ENCODE measurements around the gene SERINC2.
A peak's percentile ranks its signal among the peaks of the same experiment; 100 is the strongest.
"Not testable (repeated sequence)": the region's sequence is repeated elsewhere in the genome, so short reads cannot be mapped to it uniquely, and the experiment has no call there.

SERINC2 gene

DNA sequence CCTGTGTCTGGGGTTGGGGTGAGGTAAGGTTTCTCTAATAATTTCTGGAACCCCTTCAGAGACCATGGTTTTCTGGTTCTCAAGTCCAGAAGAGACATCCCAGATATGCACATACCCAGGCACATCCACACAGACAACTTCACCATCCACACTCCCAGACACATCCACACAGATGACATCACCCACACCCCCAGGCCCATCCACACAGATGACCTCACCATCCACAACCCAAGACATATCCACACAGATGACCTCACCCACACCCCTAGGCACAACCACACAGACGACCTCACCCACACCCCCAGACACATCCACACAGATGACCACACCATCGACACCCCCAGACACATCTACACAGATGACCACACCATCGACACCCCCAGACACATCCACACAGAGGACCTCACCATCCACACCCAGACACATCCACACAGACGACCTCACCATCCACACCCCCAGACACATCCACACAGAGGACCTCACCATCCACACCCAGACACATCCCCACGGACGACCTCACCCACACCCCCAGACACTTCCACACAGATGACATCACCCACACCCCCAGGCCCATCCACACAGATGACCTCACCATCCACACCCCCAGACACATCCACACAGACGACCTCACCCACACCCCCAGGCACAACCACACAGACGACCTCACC lies 26.3 kb upstream of the SERINC2 start:
- DNase-seq = not testable (repeated sequence)

DNA sequence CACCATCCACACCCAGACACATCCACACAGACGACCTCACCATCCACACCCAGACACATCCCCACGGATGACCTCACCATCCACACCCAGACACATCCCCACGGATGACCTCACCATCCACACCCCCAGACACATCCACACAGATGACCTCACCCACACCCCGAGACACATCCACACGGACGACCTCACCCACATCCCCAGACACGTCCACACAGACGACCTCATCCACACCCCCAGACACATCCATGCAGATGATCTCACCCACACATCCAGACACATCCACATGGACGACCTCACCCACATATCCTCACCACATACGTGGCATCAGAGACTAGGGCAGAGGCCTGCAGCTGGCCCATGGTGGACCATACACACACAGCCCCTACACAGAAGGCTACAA lies 25.4 kb upstream of the SERINC2 start:
- no peak for DNase-seq

DNA sequence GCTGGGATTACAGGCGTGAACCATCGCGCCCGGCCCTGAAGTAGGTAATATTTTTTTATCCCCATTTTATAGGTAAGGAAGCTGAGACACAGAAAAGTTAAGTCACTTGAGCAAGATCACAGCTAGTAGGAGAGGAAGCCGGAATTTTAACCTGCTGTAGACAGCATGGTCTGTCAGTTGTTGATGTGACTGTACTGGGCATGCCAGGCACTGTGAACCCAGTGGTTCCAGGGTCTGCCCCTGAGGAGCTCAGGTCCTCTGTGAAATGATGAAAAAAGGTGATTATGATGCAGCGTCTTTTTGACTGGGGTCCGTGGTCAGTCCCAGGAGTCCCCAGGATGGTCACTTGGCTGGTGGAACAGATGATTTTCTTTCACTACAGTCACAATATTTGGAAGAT lies 23.4 kb upstream of the SERINC2 start:
- no peak for DNase-seq

DNA sequence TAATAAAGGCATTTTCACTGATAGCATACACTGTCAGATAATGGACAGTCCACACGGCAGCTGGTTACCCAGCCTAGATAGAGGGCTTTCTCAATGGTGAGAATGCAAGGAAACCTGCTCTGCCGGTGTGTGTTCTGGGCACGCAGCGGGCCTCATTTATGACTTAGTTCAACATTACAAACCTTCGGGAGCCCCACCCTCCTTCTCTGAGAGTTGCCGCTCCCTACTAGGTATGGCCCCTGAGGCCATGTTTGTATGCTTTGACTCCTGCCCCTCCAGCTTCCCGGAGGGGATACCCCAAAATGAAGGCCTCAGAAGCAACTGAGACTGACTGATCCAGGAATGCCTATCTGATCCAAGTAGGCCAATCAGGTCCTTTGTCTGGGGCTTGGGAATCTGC lies 22.9 kb upstream of the SERINC2 start:
- no peak for DNase-seq

DNA sequence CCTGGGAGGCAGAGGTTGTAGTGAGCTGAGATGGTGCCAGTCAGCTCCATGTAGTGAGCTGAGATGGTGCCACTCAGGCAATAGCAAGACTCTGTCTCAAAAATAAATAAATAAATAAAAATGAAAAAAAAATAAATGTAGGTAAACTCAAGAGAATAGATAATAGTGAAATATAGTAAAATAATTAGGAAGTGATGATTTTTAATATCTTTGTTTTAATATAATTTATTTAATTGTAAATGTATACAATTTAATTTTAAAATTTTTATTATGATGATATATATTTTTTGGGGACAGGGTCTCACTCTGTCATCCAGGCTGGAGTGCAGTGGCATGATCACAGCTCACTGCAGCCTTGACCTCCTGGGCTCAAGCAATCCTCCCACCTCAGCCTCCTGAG lies 19.6 kb upstream of the SERINC2 start:
- no peak for DNase-seq

DNA sequence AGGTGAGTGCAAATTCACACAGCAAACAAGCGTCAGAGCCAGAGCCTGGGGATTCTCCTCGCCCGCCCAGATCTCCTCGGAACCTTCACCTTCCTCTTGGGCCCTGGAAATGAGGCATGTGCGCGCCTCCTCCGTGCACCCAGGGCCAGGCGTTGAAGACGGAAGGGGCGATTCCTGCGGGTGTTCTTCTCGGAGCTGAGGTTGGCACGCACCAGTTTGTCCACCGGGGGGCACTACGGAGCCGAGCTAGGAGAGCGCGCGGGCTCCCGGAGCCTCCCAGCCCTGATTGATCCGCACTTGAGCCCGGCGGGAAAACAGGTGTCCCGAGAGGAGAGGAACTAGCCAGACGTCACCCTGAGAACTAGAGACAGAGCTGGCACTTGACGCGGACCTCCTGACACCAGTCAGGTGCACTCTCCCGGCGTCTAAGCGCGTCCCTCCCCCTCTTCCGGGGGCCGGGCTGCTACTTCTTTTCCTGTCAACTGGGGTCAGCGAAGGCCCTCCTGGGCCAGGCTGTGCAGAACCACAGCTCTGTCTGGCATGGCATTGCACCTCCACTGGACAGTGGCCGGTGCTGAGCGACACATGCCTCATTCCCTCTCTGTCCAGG lies 18.3 kb upstream of the SERINC2 start:
- DNase-seq = peak; percentile 81

DNA sequence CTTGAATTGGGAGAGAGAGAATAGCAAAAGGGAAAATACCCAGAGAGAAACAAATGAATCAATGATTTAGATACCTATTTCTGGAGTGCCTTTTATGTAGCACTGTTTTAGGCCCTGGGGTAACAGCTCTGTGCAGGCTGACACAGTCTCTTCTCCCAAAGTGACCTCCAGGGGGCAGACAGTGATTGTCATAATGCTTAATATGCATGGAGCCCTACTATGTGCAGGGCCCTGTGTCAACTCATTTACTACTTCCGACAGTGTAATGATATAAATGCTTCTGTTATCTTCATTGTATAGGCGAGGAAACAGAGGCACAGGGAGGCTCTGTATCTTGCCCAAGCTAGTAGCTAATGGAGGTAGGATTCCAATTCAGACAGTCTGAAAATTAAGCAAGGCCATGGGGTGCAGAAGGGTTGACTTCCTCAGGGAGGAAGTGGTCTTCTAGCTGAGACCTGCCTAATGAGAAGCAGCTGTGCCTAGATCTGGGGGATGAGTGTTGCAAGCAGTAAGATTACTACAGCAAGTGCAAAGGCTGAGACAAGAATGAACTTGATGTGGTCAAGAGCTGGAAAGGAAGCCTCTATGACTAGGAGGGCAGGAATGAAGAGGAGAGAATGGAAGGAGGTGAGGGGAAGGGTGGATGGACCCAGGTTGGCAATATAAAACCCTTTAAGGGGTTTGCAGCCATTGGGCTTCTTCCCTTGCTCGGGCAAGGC lies 16.2 kb upstream of the SERINC2 start:
- no peak for DNase-seq

DNA sequence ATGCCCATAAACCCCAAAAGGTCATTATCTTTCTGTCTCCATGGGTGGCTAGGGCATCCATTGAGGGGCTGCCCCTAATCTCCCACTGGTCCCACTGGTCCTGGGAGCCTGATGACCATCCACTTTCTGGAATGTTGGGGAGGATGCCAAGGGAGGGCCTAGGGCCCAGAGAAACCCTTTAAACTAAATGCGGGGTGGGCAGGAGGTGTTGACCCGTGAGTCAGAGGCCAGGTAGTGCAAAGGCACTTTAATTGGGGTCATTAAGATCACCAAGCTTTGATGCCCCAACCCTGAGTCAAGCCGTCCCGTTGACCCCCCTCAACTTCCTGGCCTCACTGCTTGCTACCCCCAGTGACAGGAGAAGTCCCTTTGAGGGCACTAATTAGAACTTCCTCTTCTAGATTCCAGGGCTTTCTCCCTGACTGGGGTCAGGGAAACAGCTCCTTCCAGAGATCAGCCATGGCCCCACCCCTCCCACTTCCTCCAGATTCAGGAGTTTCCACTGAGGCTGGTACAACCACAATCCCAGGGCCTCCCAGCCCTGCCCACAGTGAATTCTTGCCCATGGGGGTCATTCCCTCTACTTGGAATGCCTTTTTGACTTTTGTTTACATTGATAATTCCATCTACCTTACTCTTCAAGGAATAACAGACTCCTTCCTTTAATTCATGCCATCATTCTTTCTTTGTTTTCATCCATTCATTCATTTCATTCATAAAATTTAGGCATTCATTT lies 15.5 kb upstream of the SERINC2 start:
- DNase-seq = no peak

DNA sequence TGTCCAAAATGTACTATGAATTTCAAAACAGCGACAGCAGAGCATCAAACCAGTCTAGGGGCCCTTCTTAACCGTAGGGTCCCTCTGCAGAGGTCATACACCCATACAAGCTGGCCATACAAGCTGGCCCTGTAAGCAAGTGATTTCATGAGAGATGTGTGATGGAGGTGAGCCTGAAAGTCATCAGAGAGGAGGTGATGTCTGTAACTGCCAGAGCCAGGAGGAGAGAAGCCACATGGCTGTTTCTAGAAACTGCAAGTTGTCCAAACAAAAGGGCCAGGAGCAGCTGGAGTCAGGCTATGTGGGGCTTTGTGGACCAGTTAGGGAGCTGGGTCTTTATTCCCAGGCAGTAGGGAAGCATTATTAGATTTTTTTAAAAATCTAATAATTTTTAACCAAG lies 14.8 kb upstream of the SERINC2 start:
- DNase-seq = no peak

DNA sequence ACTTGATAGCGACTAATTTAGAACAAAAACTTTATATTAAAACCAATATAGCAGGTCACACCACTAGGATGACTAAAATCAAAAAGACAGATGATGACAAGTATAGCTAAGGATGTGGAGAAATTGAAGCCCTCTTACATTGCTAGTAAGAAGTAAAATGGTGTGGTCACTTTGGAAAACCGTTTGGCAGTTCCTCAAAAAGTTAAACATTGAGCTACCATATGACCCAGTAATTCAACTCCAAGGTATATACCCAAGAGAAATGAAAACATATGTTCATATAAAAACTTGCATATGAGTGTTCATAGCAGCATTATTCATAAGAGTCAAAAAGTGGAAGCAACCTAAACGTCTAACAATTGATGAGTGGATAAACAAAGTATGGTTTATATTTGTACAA lies 13.0 kb upstream of the SERINC2 start:
- no peak for DNase-seq

DNA sequence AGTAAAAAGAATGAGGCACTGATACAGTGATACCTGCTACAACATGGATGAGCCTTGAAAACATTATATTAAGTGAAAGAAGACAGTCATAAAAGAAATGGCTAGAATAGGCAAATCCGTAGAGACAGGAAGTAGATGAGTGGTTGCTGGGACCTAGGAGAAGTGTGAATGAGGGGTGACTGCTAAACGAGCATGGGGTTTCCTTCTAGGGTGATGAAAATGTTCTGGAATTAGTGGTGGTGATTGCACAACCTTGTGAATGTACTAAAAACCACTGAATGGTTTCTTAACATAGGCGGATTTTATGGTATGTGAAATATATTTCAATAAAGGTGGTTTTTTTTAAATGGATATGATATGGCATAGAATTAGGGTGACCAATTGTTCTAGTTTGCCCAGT lies 12.6 kb upstream of the SERINC2 start:
- DNase-seq = no peak

DNA sequence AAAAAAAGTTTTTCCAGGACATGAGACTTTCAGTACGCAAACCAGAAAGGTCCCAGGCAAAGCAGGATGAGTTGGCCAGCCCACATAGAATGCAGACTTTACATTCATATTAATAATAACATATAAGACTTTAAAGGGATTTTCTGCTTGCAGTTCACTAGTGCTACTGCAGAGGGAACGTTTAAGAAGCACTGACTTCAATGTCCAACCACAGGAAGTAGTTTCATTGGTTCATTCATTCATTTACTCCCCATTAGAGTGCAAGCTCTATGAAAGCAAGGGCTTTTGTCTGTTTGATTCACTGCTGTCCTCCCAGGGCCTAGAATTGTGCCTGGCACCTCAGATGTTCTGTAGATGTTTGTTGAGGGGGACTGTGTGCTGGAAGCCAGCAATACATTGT lies 11.8 kb upstream of the SERINC2 start:
- DNase-seq = no peak

DNA sequence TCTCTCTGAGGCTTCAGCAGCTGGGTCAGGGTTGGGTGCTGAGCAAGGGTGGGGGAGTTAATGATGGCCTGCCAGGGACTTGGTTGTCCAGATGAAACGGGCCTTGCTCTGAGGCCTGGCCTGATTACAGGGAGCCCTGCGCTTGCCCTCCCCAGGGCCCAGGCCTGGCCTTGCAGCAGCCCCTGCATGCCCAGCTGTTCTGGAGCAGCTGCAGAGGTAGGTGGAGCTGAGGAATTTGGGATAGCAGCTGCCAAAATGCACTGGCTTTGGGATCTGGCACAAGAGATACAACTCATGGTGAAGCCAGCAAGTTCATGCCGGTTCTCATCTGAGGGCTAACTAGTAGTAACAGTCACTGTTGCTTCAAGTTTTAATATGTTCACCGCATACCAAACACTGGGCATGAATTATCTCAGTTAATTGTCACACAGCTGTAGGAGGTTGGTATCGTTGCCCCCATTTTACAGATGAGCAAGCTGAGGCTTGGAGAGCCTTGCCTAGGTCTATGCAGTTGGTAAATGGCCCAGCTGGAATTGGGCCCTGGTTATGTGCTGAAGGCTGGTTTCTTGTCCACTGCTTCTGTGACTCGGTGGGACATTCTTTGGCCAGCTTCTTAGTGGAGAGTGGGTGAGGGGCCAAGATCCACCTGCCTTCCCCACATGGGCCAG lies 7.3 kb upstream of the SERINC2 start:
- DNase-seq = no peak

DNA sequence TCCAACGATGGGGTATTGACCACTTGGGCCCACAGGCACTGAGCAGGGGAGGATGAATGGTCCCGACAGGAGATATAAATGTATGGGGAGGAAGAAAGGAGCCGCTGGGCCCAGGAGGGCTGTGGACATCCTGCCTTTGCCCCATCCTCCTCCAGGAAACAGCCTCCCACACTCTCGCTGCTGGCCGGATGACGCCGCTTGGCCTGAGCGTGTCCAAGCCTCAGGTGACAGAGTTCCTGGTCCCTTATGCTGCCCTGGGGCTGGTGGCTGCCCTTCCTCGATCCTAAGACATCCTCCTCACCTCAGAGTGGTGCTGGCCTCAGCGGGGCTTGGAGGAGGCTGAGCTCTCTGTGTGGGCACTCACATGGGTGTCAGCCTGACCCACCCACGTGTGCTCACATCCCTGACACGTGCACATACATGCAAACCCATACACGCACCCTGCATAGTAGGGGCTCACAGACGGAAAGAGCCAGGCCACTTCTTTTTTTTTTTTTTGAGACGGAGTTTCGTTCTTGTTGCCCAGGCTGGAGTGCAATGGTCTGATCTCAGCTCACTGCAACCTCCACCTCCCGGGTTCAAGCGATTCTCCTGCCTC lies 5.9 kb upstream of the SERINC2 start:
- DNase-seq = no peak

DNA sequence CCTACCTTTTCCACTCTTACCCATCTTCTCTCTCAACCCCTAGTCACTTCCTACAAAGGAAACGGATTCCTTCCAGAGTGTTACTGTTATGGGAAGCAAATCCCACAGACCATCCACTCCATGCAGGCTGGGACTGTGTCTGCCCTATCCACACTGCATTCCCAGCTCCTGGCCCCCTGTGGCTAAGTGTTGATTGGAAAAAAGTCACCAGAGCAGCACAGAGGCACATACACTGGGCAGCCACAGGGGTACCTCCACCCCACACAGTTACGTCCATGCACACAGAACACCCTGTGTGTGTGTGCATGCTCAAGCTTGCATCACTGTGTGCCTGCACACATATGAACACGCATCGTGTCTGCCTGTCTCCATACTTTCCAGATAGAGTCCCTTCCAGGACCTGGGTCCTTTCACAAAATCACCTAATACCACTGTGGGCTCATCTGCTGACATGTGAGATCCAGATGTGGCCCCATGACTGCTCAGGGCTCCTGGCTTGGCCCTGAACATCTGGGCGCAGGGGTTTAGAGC lies 4.2 kb upstream of the SERINC2 start:
- DNase-seq = no peak

DNA sequence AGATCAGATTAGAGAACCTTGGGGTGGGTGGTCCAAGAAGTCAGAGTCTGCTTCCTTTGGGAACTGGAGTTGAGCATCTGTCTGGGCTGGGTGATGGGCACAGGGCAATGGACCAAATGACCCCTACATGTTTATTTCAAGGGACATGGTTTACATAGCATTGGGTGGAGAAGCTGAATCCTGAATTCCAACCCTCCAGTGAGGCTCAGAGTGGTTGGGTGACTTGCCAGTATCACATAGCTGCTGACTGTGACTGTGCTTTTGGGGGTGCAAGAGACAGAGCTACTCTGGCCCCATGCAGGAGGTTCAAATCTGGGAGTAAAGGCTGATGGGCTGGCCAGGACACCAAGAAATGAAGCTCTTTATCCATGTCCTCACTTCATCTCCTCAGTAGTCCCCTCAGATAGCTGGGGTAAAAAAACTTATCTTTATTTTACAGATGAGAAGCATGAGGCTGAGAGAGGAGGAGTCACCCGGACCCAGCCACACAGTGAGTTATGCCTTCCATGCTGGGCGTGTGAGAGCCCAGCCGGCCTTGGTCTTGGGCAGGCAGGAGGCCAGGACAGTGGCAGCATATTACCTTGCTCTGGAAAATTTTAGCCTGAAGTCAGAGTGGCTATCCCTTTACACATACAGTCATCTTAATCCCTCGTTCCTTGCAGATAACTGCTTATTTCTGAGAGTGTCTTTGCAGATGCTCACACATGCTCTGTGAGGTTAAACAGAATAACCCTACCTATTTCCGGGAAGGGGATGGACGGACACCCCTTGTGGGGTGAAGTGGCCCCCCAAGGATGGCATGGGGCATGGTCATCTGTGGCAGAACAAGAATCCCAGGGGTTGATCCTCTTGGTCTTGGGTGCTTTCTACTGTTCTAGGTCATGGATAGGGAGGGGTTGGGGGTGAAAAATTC lies 2.8 kb upstream of the SERINC2 start:
- no peak for DNase-seq

DNA sequence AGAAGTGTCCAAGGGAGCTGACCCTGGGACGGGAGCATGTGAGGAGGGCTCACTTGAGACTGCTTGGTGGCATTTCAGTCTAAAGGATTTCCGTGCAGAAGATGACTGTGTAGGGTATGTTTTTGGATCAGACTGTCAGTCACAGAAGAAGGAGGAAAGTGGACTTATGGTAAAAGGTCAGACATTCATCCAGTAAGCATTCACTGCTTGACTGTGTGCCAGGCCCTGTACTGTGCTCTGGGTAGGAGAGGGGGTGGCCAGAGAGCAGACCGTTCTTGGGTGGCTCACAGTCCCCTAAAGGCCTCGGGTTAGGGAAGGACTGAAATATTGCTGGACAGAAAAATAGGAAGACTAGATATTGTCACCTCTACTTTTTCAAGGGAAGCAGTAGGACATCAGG lies 2.1 kb upstream of the SERINC2 start:
- DNase-seq = no peak

DNA sequence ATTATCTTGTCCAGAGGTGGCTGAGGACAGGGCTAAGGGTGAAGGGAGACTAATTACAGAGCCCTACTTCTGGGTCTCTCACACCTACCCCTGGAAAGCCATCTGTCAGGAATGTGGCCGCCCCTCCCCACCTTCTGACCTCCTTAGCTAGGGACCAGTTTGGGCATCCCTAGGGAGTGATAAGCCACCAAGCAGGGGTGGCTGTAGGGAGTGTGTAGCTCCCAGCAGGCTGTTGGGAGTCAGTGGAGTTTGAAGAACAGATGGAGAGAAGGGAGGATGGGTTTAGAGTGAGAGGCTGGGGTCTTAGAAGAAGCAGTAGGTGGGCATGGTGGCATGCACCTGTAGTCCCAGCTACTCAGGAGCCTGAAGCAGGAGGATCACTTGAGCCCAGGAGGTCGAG lies 808 bp upstream of the SERINC2 start:
- DNase-seq = no peak

DNA sequence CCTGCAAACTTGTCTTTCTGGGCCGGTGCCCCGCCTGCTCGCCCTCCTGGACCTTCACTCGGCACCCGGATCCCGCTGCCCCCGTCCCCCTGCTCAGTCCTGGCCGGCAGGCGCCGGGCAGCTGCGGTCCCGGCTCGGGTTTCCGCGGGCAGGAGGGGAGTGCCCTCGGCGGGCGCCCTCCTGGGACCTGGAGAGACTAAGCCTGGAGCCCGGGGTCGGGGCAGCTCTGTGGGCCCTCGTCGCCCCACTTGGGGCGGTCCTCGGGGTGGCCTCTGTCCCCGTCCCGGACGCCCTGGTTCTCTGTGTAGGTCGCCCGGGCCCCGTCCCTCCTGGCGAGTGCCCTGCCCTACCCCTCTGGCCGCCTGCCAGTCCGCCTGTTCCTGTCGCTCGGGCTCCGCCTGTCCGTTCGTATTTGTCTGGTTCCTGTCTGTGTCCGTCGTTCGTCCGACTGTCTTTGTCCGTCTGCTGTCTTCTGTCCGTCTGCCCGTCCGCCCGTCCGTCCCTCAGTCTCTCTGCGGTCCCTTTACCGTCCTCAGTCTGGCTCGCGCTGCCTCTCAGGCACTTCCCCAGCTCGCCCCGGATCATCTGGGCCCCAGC lies 490 bp downstream of the SERINC2 start:
- DNase-seq = no peak

DNA sequence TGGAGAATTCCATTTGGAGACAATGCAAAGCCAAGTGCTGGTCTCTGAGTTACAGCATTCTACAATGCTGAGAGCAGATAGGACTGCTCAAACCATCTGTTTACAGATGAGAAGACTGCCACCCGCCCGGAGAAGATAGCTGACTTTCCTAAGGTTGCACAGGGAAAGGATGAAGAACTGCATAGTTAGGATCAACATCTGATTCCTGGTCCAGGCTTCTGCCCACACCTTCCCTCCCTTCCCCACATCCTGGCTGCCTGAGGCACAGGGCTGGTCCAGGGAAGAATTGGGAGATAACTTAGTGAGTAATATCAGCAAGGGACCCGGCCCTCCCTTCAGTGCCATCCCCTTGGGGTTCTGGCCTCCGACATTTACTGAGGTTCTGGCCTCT lies 2.0 kb downstream of the SERINC2 start:
- DNase-seq = no peak

DNA sequence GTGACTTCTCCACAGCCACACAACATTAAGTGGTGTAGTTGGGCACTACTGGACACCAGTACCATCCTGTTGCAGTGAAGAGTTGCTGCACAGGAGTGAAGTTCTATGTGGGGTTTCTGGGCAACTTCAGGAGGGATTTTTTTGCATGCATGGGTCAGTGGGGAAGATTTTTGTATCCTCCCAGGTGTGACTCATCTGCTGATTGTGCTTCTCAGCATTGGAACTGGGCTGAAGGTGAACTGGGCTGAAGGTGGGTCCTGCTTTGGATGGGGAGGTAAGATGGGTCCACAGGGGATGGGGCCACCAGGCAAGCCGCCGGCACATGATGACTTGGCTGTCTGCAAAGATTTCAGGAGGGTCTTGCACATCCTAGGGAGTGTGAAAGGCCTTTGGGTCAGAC lies 2.6 kb downstream of the SERINC2 start:
- DNase-seq = no peak

Data from activated naive CD4-positive, alpha-beta T cell treated with anti-CD3 and anti-CD28 coated beads, Interleukin-2, amount 50 U/mL, for 16 hours (primary cell).